ENCODE results near the gene HBZ.
"Not testable (repeated sequence)": the region's sequence is repeated elsewhere in the genome, so short reads cannot be mapped to it uniquely, and the experiment has no call there.

The HBZ gene

DNA sequence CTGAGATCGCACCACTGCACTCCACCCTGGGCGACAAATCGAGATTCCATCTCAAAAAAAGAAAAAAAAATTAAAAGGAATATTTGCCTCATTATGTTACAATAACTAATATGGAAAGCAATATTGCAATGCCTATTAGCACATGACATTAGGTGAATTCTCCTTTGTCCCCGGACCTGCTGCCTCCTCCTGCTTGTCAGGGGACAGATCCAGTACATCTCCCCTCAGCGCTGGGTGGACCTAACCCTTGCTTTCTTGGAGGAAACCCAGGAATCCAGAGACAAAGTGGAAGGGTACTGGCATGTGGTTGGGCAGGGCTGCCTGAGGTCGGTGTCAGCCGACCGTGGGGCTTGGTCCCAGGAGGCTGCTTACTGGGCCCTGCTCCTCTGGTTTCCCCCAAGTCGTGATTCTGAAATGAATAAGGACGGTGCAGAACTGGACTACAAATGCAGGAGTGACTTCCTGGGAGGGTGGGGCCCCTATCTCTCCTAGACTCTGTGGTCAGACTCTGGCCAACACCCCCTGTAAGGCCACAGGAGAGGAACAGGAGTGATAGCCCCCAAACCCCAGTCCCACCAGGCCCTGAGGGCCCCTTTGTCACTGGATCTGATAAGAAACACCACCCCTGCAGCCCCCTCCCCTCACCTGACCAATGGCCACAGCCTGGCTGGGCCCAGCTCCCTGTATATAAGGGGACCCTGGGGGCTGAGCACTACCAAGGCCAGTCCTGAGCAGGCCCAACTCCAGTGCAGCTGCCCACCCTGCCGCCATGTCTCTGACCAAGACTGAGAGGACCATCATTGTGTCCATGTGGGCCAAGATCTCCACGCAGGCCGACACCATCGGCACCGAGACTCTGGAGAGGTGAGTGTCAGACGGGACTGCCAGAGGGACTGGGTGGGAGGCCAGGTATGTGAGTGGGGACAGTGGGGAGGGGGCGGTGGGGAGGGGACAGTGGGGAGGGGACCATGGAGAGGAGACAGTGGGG, at the start of gene HBZ:
Gene HBZ, plus strand, starts transcription at position 504 of the 988 bp plus-strand sequence. Its CDS starts 266 bp downstream, at position 770.
- in situ Hi-C loops (cut with MboI; ENCODE audit: low sequenced_read_pairs): no loop called here

DNA sequence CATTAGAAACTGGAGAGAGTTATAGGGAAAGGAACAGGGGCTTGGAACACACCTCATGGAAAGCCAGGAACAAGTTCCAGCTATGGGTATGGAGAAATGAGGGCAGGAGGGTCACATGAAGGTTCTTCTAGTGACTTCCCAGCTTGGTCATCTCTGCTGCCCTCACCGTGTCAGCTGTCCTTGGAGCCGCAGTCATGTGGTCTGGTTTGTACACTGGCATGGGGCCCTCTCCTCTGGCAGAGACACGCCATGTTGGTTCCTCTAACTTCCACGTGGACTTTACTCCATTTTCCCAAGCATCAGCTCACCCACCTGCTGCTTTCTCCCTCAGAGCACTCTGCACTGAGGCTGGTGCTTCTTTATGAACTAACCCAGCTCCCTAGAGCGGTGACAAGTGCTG, 48.1 kb upstream of the HBZ start:
- in situ Hi-C loops (cut with MboI; ENCODE audit: low sequenced_read_pairs): no loop called here

DNA sequence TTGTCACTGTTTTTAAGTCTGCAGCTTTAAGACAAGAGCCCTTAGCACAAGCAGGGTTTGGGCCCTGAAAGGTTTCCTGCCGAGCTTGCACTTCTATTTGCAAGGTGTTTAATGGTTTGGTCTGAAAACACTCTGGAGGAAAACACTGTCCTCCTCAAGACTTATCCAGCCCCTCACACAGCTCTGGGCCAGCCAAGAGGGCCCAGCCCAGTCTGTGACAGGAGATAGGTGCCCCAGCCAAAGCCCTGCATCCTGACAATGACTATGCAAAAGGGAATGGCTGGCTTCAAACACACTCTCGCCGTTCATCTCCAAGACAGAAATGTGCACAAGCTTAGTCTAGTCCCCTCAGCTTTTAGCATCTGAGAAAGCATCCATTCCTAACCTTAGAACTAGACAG, 47.5 kb upstream of the HBZ start:
- in situ Hi-C loops (cut with MboI; ENCODE audit: low sequenced_read_pairs): no loop called here

GRCh38 chr16:105521-105920, 46.9 kb upstream of the HBZ start:
- in situ Hi-C loops (cut with MboI; ENCODE audit: low sequenced_read_pairs): no loop called here

GRCh38 chr16:106623-107324, 45.7 kb upstream of the HBZ start:
- in situ Hi-C loops (cut with MboI; ENCODE audit: low sequenced_read_pairs): no loop called here

DNA sequence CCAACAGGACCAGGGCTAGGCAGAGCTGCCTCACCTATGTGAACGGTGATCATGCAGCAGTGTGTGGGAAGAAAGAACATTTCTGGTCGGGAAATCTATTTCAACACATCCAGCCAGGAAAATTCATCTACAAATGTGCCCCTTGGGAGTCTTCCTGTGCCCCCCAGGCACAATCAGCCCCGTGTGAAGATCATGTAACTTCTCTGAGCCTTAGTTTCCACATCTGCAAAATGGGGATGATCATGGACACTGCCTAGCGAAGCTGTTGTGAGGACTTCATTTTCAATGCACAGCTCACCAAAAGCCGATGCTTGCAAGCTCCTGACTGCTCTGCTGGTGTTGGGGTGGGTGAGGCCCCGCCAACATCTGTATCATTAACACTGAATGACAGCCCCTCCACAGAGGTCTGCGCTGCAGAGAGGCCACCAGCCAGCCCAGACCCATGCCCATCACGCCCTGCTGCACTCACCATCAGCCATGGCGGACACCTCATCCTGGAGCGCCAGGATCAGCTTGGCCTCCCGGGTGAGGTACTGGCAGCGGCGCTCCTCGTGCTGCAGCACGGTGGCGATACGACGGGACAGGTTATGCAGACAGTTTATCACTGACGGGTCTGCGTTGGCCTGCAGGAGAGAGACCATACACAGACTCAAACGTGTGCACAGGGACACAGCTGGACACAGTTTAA, 40.1 kb upstream of the HBZ start:
- in situ Hi-C loops (cut with MboI; ENCODE audit: low sequenced_read_pairs): no loop called here

GRCh38 chr16:114327-114726, 38.1 kb upstream of the HBZ start:
- in situ Hi-C loops (cut with MboI; ENCODE audit: low sequenced_read_pairs): no loop called here

DNA sequence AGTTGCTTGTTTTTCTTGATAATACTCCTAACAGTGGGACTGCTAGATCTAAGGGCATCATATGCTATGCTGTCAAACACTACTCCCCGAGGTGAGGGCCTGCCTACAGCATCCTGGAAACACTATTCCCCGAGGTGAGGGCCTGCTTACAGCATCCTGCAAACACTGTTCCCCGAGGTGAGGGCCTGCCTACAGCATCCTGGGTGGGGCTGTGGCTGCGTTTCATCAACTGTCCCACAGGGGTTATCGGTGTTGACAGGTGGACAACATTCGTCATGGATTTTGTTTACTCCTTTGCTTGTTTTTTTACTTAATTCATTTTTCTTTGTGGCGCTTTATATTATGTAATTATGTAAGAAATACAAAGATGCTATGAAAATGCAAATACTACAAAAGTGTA, 36.4 kb upstream of the HBZ start:
- in situ Hi-C loops (cut with MboI; ENCODE audit: low sequenced_read_pairs): no loop called here

DNA sequence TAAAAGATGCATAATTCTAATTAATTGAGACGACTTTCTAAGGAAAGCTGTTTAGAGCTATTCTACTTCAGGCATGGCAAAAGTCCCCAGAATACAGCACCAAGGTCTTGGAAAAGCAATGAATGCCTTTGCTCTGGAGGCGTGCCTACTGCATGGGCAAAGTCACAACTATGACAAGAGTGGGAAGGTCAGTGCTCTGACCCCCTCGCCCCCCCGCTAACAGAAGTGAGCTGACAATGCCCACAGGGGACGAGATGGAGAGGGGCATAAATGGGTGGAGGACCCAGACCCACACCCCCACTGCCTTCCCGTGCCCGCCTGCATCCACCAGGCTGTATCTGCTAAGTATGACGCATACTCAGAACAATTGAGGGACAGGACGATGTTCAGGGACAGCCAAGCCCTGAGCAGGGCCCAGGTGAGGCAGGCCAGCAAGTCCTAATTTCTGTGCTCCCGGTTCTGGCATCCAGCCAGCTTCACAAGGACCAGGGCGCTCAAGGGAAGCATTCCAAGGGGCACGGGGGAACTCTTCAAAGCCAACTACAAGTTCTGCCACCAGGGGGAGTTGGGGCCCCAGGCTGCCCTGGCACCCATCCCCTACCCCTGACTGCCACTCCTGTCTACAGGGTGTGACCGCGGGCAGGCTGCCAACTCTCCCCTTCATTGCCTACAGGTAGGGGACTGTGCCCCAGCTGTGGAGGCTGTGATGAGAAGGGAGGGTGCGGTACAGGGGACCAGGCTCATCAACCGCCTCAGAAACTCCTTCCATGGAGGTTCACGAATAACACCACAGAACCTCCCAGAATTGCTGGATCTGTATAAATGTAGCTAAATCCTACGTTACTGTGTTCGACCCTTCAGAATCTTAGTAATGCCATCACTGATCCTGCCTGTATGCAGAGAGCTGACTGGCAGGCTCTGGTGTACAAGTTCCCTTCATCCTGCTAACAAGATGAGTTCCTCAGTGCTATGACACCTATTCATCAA, 34.8 kb upstream of the HBZ start:
- in situ Hi-C loops (cut with MboI; ENCODE audit: low sequenced_read_pairs): no loop called here

DNA sequence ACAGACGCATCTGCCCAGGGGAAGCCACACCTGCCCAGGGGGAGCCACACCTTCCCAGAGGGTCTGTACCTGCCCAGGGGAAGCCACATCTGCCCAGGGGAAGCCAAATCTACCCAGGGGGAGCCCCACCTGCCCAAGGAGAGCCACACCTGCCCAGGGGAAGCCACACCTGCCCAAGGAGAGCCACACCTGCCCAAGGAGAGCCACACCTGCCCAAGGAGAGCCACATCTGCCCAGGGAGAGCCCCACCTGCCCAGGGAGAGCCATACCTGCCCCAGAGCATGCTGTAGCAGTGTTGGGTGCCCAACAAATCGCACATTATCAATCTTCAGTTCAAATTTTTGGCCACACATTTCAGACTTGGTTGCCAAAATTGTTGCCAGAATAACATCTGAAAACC, 33.6 kb upstream of the HBZ start:
- in situ Hi-C loops (cut with MboI; ENCODE audit: low sequenced_read_pairs): no loop called here

DNA sequence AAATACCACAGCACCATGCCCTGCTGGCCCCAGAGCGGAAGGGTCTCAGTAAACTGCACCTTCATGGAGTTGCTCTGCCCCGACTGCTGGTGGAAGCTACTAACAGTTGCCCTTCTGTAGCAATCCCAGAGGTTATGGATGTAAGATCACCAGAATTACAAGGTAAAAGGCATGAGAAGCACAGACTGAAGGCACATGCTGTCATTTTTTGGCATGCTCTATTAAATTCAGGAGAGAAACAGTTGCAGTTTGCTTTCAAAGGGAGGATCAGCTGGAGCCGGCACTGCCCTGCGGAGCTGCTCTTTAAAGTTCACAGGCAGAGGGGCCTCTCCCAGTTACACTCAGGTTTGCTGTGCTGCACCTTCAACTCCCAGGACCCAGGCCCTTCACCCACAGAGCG, 33.1 kb upstream of the HBZ start:
- in situ Hi-C loops (cut with MboI; ENCODE audit: low sequenced_read_pairs): no loop called here

DNA sequence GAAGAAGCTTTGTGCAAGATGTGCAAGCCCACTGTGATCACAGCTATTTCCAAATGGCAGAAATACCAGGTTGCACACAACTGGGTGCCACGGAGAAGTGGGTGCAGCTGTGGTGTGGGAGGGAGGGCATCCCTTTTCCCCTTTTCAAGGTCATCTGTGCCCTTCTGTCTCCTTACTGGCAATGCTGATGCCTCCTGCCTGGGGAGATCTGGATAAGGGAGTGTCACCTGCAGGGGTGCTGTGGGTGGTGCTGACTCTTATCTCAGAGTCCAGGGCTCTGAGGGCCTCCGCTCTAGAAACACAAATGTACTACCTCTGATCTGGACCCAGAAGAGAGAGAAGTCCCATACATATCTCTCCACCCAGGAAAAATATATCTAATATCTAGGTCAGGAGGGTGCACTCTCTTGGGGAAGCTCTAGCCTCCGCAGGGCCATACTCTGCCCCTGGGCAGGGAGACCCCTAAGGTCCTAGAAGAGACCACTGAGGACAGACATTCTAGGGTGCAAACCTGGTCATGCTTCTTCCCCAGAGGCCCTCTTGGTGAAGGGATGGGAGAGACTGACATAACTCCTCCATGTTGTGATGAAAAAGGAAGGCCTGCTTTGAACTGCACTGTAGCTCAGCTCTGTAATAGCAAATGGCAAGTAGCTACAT, 32.5 kb upstream of the HBZ start:
- in situ Hi-C loops (cut with MboI; ENCODE audit: low sequenced_read_pairs): no loop called here

GRCh38 chr16:120756-121155, 31.7 kb upstream of the HBZ start:
- in situ Hi-C loops (cut with MboI; ENCODE audit: low sequenced_read_pairs): no loop called here

DNA sequence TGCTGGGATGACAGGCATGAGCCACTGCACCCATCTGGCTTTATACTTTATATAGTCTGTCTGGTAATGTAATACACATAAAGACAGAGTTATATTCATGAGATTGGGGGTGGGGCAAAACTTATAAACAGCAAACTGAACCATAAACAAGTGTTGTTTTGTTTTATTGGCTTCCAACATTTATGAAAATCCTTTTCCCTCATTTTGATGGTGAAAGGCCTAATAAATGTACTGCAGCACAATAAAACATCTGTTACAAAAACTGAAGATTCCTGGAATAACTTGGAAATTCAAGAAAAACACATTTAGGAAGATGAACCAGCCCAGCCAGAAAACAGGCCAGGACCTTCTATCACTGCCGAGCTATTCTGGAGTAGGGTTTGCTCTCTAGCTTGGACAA, 30.1 kb upstream of the HBZ start:
- in situ Hi-C loops (cut with MboI; ENCODE audit: low sequenced_read_pairs): no loop called here

- in situ Hi-C loops (cut with MboI; ENCODE audit: low sequenced_read_pairs): not testable (repeated sequence)
Measured at GRCh38 chr16:123558-124350, 28.7 kb upstream of the HBZ start.

DNA sequence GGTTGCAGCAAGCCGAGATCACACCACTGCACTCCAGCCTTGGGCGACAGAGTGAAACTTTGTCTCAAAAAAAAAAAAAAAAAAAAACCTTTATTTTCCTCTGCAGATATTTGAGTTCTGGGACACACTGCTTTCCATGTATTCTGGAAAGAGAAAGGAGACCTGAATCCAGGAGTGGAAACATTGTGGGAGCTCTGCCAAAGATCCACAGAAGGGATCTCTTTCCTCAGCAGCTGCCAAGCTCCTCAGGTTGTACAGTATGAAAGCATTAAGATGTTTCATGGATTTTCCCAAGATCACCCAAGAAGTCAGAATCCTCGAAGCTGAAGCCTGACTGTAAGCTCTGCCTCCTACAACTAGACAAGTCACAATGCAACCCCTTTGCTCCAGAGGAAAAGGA, 27.4 kb upstream of the HBZ start:
- in situ Hi-C loops (cut with MboI; ENCODE audit: low sequenced_read_pairs): no loop called here

- in situ Hi-C loops (cut with MboI; ENCODE audit: low sequenced_read_pairs): no loop called here
Measured at GRCh38 chr16:129075-129474, 23.4 kb upstream of the HBZ start.

DNA sequence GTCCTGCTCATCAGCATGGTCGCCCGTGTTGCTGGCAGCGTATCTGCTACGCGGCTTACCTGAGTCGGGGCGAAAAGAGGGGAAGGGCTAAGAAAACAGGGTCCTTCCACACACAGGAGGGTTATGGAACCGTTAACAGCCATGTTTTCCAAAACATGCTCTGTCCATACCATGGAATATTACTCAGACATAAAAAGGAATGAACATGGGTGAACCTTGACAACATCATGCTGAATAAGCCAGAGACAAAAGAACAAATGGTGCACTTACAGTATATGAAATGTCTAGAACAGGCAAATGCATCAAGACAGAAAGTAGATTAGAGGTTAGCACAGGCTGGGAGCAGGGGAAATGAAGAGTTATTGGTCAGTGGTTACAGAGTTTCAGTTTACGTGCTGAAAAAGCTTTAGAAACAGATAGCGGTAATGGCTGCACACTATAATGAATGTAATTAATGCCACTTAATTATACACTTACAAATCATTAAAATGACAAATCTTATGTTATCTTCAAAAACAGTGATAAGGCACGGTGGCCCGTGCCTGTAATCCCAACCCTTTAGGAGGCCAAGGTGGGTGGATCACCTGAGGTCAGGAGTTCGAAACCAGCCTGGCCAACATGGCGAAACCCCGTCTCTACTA, 21.8 kb upstream of the HBZ start:
- in situ Hi-C loops (cut with MboI; ENCODE audit: low sequenced_read_pairs): no loop called here

DNA sequence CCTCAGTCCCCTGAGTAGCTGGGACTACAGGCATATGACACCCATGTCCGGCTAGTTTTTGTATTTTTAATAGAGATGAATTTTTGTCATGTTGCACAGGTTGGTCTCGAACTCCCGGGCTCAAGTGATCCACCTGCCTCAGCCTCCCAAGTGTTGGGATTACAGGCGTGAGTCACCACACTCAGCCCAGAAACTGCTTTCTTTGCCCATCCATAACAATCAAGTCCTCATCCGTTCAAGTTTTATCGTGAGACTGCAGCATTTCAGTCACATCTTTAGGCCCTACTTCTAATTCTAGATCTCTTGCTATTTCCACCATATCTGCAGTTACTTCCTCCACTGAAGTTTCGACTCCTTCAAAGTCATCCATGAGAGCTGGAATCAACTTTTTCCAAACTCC, 20.3 kb upstream of the HBZ start:
- in situ Hi-C loops (cut with MboI; ENCODE audit: low sequenced_read_pairs): no loop called here

Data from hTERT RPE-1 (cell line).